ENCODE measurements around the gene CXCL16.
"Not testable (repeated sequence)": the region's sequence is repeated elsewhere in the genome, so short reads cannot be mapped to it uniquely, and the experiment has no call there.

The CXCL16 gene

GRCh38 chr17:4701116-4701515, 38.6 kb downstream of the CXCL16 start:
- no peak for TF ChIP-seq CTCF (IDR thresholded peaks at IDR 0.05; ENCODE audit: low read depth, low read length)
- Histone ChIP-seq H3K36me3 (no peaks in the 10 kb centered on the region), H3K27me3 (no peaks in the 10 kb centered on the region), H3K4me1 (no peaks in the 10 kb centered on the region), H3K9me3 (no peaks in the 10 kb centered on the region), H3K4me3 (ENCODE audit: low read depth, low read length) (no peak overlapping the region)
- no peak for DNase-seq

GRCh38 chr17:4699401-4700056, 40.2 kb downstream of the CXCL16 start:
- not testable (repeated sequence) for H3K4me1 ChIP-seq; H3K4me3 ChIP-seq (ENCODE audit: low read depth, low read length); H3K9me3 ChIP-seq; H3K27me3 ChIP-seq; DNase-seq; H3K36me3 ChIP-seq

GRCh38 chr17:4696437-4696805, 43.3 kb downstream of the CXCL16 start:
- H3K4me1 ChIP-seq = no peaks in the 10 kb centered on the region
- no peaks in the 10 kb centered on the region for H3K36me3 ChIP-seq
- no peak for DNase-seq
- no peak for TF ChIP-seq CTCF (IDR thresholded peaks at IDR 0.05; ENCODE audit: low read depth, low read length)
- H3K4me3 ChIP-seq (ENCODE audit: low read depth, low read length) = no peak overlapping the region
- H3K9me3 ChIP-seq = no peaks in the 10 kb centered on the region
- no peaks in the 10 kb centered on the region for H3K27me3 ChIP-seq

GRCh38 chr17:4693416-4693815, 46.3 kb downstream of the CXCL16 start:
- no peak for TF ChIP-seq CTCF (IDR thresholded peaks at IDR 0.05; ENCODE audit: low read depth, low read length)
- no peaks in the 10 kb centered on the region for H3K27me3 ChIP-seq
- peaks cover 4% of the 10 kb centered on the region for H3K36me3 ChIP-seq
- no peaks in the 10 kb centered on the region for H3K9me3 ChIP-seq
- no peaks in the 10 kb centered on the region for H3K4me1 ChIP-seq
- H3K4me3 ChIP-seq (ENCODE audit: low read depth, low read length) = no peak overlapping the region
- DNase-seq = no peak

GRCh38 chr17:4691686-4692085, 48.0 kb downstream of the CXCL16 start:
- no peaks in the 10 kb centered on the region for H3K9me3 ChIP-seq
- H3K4me3 ChIP-seq (ENCODE audit: low read depth, low read length) = no peak overlapping the region
- H3K36me3 ChIP-seq = peaks cover 5% of the 10 kb centered on the region
- no peaks in the 10 kb centered on the region for H3K27me3 ChIP-seq
- no peak for DNase-seq
- no peak for TF ChIP-seq CTCF (IDR thresholded peaks at IDR 0.05; ENCODE audit: low read depth, low read length)
- H3K4me1 ChIP-seq = no peaks in the 10 kb centered on the region

- Histone ChIP-seq H3K27me3 (no peaks in the 10 kb centered on the region), H3K4me1 (no peaks in the 10 kb centered on the region), H3K4me3 (ENCODE audit: low read depth, low read length) (no peak overlapping the region), H3K9me3 (no peaks in the 10 kb centered on the region), H3K36me3 (peaks cover 7% of the 10 kb centered on the region)
- DNase-seq = no peak
- TF ChIP-seq CTCF (IDR thresholded peaks at IDR 0.05; ENCODE audit: low read depth, low read length) = no peak
These were observed 49.0 kb downstream of the CXCL16 start for GRCh38 chr17:4690745-4691144.

- H3K4me3 ChIP-seq (ENCODE audit: low read depth, low read length); H3K9me3 ChIP-seq; H3K27me3 ChIP-seq; H3K4me1 ChIP-seq; DNase-seq; H3K36me3 ChIP-seq: not testable (repeated sequence)
These were observed 49.9 kb downstream of the CXCL16 start for GRCh38 chr17:4689872-4690271.

- DNase-seq; H3K9me3 ChIP-seq; H3K4me3 ChIP-seq (ENCODE audit: low read depth, low read length); H3K4me1 ChIP-seq; H3K27me3 ChIP-seq: not testable (repeated sequence)
- peaks cover 13% of the 10 kb centered on the region for H3K36me3 ChIP-seq
These were observed 56.0 kb downstream of the CXCL16 start for GRCh38 chr17:4683739-4684138.
